Motor neuron (in vitro differentiated cells): Measurements from ENCODE around the gene PRTG. TPM values are rescaled to one million over a fixed set of nuclear protein-coding genes. Genes with fewer than 3 reads are reported as not detected.

Experiments used
- ATAC-seq, 8 experiments: fragments of 200-7000 bp; cut with Tn5 transposase; replicated peaks in 6 of 8; 2 replicates each; pipeline ENCODE4 v1.8.0; 2021; ENCODE audit warnings: mild to moderate bottlenecking in 8 of 8, moderate library complexity in 8 of 8
- H3K27ac ChIP-seq, 2 donors: fragments of 250-450 bp; sonication (Bioruptor Pico); 2 replicates each; pipeline ENCODE4 v1.9.0; 2021; ENCODE audit warnings: antibody characterized with exemption in 2 of 2, mild to moderate bottlenecking in 2 of 2, moderate library complexity in 1 of 2
- H3K4me1 ChIP-seq, 2 donors: fragments of 250-450 bp; sonication (Bioruptor Pico); replicated peaks in 1 of 2; 2 replicates each; pipeline ENCODE4 v1.6.1; 2021; ENCODE audit warnings: antibody characterized with exemption in 2 of 2, mild to moderate bottlenecking in 2 of 2, moderate library complexity in 1 of 2
- H3K4me3 ChIP-seq, 5 donors: fragments of 250-450 bp; sonication (Bioruptor Pico); 2 replicates each; pipeline ENCODE4 v1.9.0; 2021; ENCODE audit warnings: antibody characterized with exemption in 5 of 5, mild to moderate bottlenecking in 5 of 5, moderate library complexity in 4 of 5
- WGBS, 10 experiments: fragments of 450-650 bp; shearing (Covaris generic); methylation state at CpG; one replicate each; pipeline ENCODE4 v1.0.0; 2022; 5-methylcytosine and 5-hydroxymethylcytosine counted together
- in situ Hi-C, 9 experiments: fragments of 400-800 bp; cut with MboI; loops; one replicate each; pipeline ENCODE4 v1.15.0; 2021; ENCODE audit warnings: low sequenced_read_pairs in 9 of 9, low pct_unique_long_range_greater_than_20kb in 2 of 9; ENCODE audit not compliant: unreplicated experiment in 9 of 9
- total RNA-seq, 8 experiments: library from RNA; unstranded; fragments of 300-600 nt; gene quantifications; 2 replicates each; pipeline versions ENCODE4 v1.2.3 to v1.2.4, GENCODE V29; 2022

PRTG gene
- total RNA-seq, 8 experiments from 2014 or later: 0.31 to 65.0 (median 14.9) TPM

GRCh38 chr15:55676507-55676906, 66.4 kb downstream of the PRTG start:
- Histone ChIP-seq H3K27ac (peak overlapping the region in 1 of 2 donors; percentile 40), H3K4me1 (peaks cover 32 to 33% of the 10 kb centered on the region in 2 donors), H3K4me3 (no peak overlapping the region)
- 0 to 45% (median 35%) methylated on average over 1 to 2 of the region's 2 CpGs; no CpG with 5 or more reads in 4 of the 10 experiments for WGBS, 10 experiments
- peak in 4 of 8 experiments; percentile 23 to 65 (median 40) for ATAC-seq
- in situ Hi-C loops: no loop called here

- Histone ChIP-seq H3K4me1 (peaks cover 45 to 51% of the 10 kb centered on the region in 2 donors), H3K4me3 (no peak overlapping the region), H3K27ac (no peak overlapping the region)
- 60 to 96% (median 86%) methylated on average over 3 to 10 of the region's 10 CpGs; no CpG with 5 or more reads in 2 of the 10 experiments for WGBS, 10 experiments
- ATAC-seq: no peak
- in situ Hi-C loops: loop anchor here in 2 of 9 experiments (25.0 kb wide), 2 partner anchors 114 to 139 kb away; no protein-coding TSS in a partner anchor
These were observed 69.7 kb downstream of the PRTG start for GRCh38 chr15:55673287-55673686.

- ATAC-seq: peak in 5 of 8 experiments; percentile 74 to 80 (median 75)
- in situ Hi-C loops: loop anchor here in 2 of 9 experiments (25.0 kb wide), 2 partner anchors 118 to 143 kb away; no protein-coding TSS in a partner anchor
- Histone ChIP-seq H3K27ac (no peak overlapping the region), H3K4me3 (no peak overlapping the region), H3K4me1 (peaks cover 16 to 25% of the 10 kb centered on the region in 2 donors)
- 0 to 60% (median 13%) methylated on average over 1 to 3 of the region's 3 CpGs; no CpG with 5 or more reads in 2 of the 10 experiments for WGBS, 10 experiments
These were observed 73.7 kb downstream of the PRTG start for GRCh38 chr15:55669270-55669669.

GRCh38 chr15:55665605-55666227, 77.2 kb downstream of the PRTG start:
- in situ Hi-C loops: loop anchor here in 2 of 9 experiments (25.0 kb wide), 2 partner anchors 122 to 147 kb away; no protein-coding TSS in a partner anchor
- WGBS, 10 experiments: 17 to 100% (median 69%) methylated on average over 1 to 4 of the region's 4 CpGs; no CpG with 5 or more reads in 2 of the 10 experiments
- peaks cover 38% of the 10 kb centered on the region in 2 donors for H3K4me1 ChIP-seq
- H3K27ac ChIP-seq: no peak overlapping the region
- H3K4me3 ChIP-seq: no peak overlapping the region
- peak in 3 of 8 experiments; percentile 23 to 96 (median 75) for ATAC-seq

GRCh38 chr15:55661428-55661827, 81.5 kb downstream of the PRTG start:
- peaks cover 37 to 49% of the 10 kb centered on the region in 2 donors for H3K4me1 ChIP-seq
- H3K27ac ChIP-seq: no peak overlapping the region
- H3K4me3 ChIP-seq: no peak overlapping the region
- in situ Hi-C loops: loop anchor here in 2 of 9 experiments (25.0 kb wide), 2 partner anchors 126 to 151 kb away; no protein-coding TSS in a partner anchor
- peak in 3 of 8 experiments; percentile 33 to 42 (median 34) for ATAC-seq

GRCh38 chr15:55660153-55660552, 82.8 kb downstream of the PRTG start:
- in situ Hi-C loops: loop anchor here in 2 of 9 experiments (25.0 kb wide), 2 partner anchors 127 to 152 kb away; no protein-coding TSS in a partner anchor
- WGBS, 10 experiments: 18 to 87% (median 31%) methylated on average over 3 to 5 of the region's 5 CpGs; no CpG with 5 or more reads in 1 of the 10 experiments
- H3K27ac ChIP-seq: no peak overlapping the region

GRCh38 chr15:55659481-55659880, 83.5 kb downstream of the PRTG start:
- WGBS, 10 experiments: 66 to 94% (median 75%) methylated on average over 2 to 8 of the region's 11 CpGs; no CpG with 5 or more reads in 1 of the 10 experiments
- H3K27ac ChIP-seq: no peak overlapping the region
- in situ Hi-C loops: loop anchor here in 3 of 9 experiments (10.0 to 25.0 kb wide), 3 partner anchors 125 to 153 kb away; no protein-coding TSS in a partner anchor
- peaks cover 44 to 56% of the 10 kb centered on the region in 2 donors for H3K4me1 ChIP-seq
- H3K4me3 ChIP-seq: no peak overlapping the region
- ATAC-seq: peak in 3 of 8 experiments; percentile 5 to 42 (median 39)

More at GRCh38 chr15:55660153-55660552, 82.8 kb downstream of the PRTG start:
- Histone ChIP-seq H3K4me1 (peaks cover 37 to 49% of the 10 kb centered on the region in 2 donors), H3K4me3 (no peak overlapping the region)
- ATAC-seq: peak in 5 of 8 experiments; percentile 27 to 45 (median 37)

- ATAC-seq: peak in 5 of 8 experiments; percentile 63 to 85 (median 71)
- no peak overlapping the region for H3K27ac ChIP-seq
- H3K4me3 ChIP-seq: no peak overlapping the region
- in situ Hi-C loops: loop anchor here in 3 of 9 experiments (10.0 to 25.0 kb wide), 3 partner anchors 126 to 153 kb away; no protein-coding TSS in a partner anchor
- 0 to 50% (median 14%) methylated on average over 1 of the region's 1 CpG; no CpG with 5 or more reads in 3 of the 10 experiments for WGBS, 10 experiments
- H3K4me1 ChIP-seq: peaks cover 50 to 62% of the 10 kb centered on the region in 2 donors
These were observed 84.1 kb downstream of the PRTG start for GRCh38 chr15:55658886-55659285.

- peaks cover 51% of the 10 kb centered on the region in 2 donors for H3K4me1 ChIP-seq
- peak overlapping the region in 1 of 2 donors; percentile 18 for H3K27ac ChIP-seq
- peak in 5 of 8 experiments; percentile 42 to 74 (median 48) for ATAC-seq
- H3K4me3 ChIP-seq: no peak overlapping the region
- 20 to 58% (median 41%) methylated on average over 2 to 4 of the region's 4 CpGs; no CpG with 5 or more reads in 2 of the 10 experiments for WGBS, 10 experiments
- in situ Hi-C loops: loop anchor here in 3 of 9 experiments (10.0 to 25.0 kb wide), 3 partner anchors 130 to 158 kb away; no protein-coding TSS in a partner anchor
These were observed 88.4 kb downstream of the PRTG start for GRCh38 chr15:55654561-55655031.

- H3K4me3 ChIP-seq: no peak overlapping the region
- in situ Hi-C loops: loop anchor here in 3 of 9 experiments (10.0 to 25.0 kb wide), 3 partner anchors 132 to 159 kb away; no protein-coding TSS in a partner anchor
- 39 to 96% (median 67%) methylated on average over 1 to 3 of the region's 3 CpGs; no CpG with 5 or more reads in 1 of the 10 experiments for WGBS, 10 experiments
- no peak for ATAC-seq
- peak overlapping the region in 1 of 2 donors; percentile 70 for H3K27ac ChIP-seq
- peaks cover 36 to 37% of the 10 kb centered on the region in 2 donors for H3K4me1 ChIP-seq
These were observed 90.0 kb downstream of the PRTG start for GRCh38 chr15:55652909-55653495.

- in situ Hi-C loops: loop anchor here in 3 of 9 experiments (10.0 to 25.0 kb wide), 3 partner anchors 132 to 160 kb away; no protein-coding TSS in a partner anchor
- H3K4me1 ChIP-seq: peaks cover 33 to 37% of the 10 kb centered on the region in 2 donors
- peak in 5 of 8 experiments; percentile 72 to 86 (median 80) for ATAC-seq
- 0 to 92% (median 37%) methylated on average over 1 to 7 of the region's 7 CpGs; no CpG with 5 or more reads in 4 of the 10 experiments for WGBS, 10 experiments
- H3K27ac ChIP-seq: peak overlapping the region; percentile 68 to 70
- no peak overlapping the region for H3K4me3 ChIP-seq
These were observed 90.6 kb downstream of the PRTG start for GRCh38 chr15:55652359-55652758.

- no peak overlapping the region for H3K4me3 ChIP-seq
- H3K27ac ChIP-seq: no peak overlapping the region
- in situ Hi-C loops: loop anchor here in 3 of 9 experiments (5.0 to 25.0 kb wide), 4 partner anchors 137 to 188 kb away; partner anchors contain the start of gene DNAAF4 (in 2 of the 3)
- no peak for ATAC-seq
- peaks cover 22 to 26% of the 10 kb centered on the region in 2 donors for H3K4me1 ChIP-seq
- 40 to 100% (median 81%) methylated on average over 1 of the region's 1 CpG; no CpG with 5 or more reads in 6 of the 10 experiments for WGBS, 10 experiments
These were observed 93.9 kb downstream of the PRTG start for GRCh38 chr15:55649058-55649423.
